SKM-1 treated with dmso at 0.1 percent for 144 hours (cell line): Measurements from ENCODE around the gene LRRC28.

Source experiments
- DNase-seq: peaks from one replicate; lab custom pipeline; 2025; ENCODE audit not compliant: unreplicated experiment; lab: John Stamatoyannopoulos, UW

The LRRC28 gene

GRCh38 chr15:99433757-99434450, 182.6 kb downstream of the LRRC28 start:
- no peak for DNase-seq

GRCh38 chr15:99434506-99435112, 183.3 kb downstream of the LRRC28 start:
- no peak for DNase-seq

- no peak for DNase-seq
These were observed 183.9 kb downstream of the LRRC28 start for GRCh38 chr15:99435113-99435695.

GRCh38 chr15:99435877-99436541, 184.7 kb downstream of the LRRC28 start:
- no peak for DNase-seq

GRCh38 chr15:99436542-99437314, 185.4 kb downstream of the LRRC28 start:
- no peak for DNase-seq

GRCh38 chr15:99437315-99438223, 186.3 kb downstream of the LRRC28 start:
- no peak for DNase-seq

GRCh38 chr15:99438224-99438585, 186.9 kb downstream of the LRRC28 start:
- DNase-seq, result no peak

- DNase-seq, result no peak
These were observed 187.6 kb downstream of the LRRC28 start for GRCh38 chr15:99438691-99439523.

- no peak for DNase-seq
These were observed 188.2 kb downstream of the LRRC28 start for GRCh38 chr15:99439524-99439835.

- no peak for DNase-seq
These were observed 188.7 kb downstream of the LRRC28 start for GRCh38 chr15:99440029-99440428.
